Measurements from ENCODE around the gene CDC26.

GRCh38 chr9:113221800-113222481 is 53.4 kb downstream of the CDC26 start:
- TF ChIP-seq, protein P1, sequence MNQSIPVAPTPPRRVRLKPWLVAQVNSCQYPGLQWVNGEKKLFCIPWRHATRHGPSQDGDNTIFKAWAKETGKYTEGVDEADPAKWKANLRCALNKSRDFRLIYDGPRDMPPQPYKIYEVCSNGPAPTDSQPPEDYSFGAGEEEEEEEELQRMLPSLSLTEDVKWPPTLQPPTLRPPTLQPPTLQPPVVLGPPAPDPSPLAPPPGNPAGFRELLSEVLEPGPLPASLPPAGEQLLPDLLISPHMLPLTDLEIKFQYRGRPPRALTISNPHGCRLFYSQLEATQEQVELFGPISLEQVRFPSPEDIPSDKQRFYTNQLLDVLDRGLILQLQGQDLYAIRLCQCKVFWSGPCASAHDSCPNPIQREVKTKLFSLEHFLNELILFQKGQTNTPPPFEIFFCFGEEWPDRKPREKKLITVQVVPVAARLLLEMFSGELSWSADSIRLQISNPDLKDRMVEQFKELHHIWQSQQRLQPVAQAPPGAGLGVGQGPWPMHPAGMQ (IDR thresholded peaks at IDR 0.05; ENCODE audit: borderline replicate concordance) = no peak
- TF ChIP-seq RAD21 (IDR thresholded peaks at IDR 0.05; ENCODE audit: insufficient read depth, low read depth, low read length) = no peak
- TF ChIP-seq RCOR1 (conservative IDR thresholded peaks at IDR 0.05; ENCODE audit: low read depth, low read length) = no peak
- no peak for TF ChIP-seq CTCF (IDR thresholded peaks at IDR 0.05 in 2 of 3, conservative IDR thresholded peaks at IDR 0.05 in 1 of 3; ENCODE audit: control insufficient read depth in 2 of 3, extremely low read depth in 1 of 3, insufficient read depth in 1 of 3, low read depth in 3 of 3, low read length in 3 of 3)
- no peak for TF ChIP-seq POLR2A (IDR thresholded peaks at IDR 0.05; ENCODE audit: low read depth, low read length)

All from GM12878 (cell line).